Endothelial cell (in vitro differentiated cells): Measurements from ENCODE around the gene FHAD1. TPM values are rescaled to one million over a fixed set of nuclear protein-coding genes. Genes with fewer than 3 reads are reported as not detected.
A peak's percentile ranks its signal among the peaks of the same experiment; 100 is the strongest.

ENCODE experiments used
- DNase-seq: peaks from one replicate; pipeline ENCODE4 v3.0.0; 2021; ENCODE audit warnings: low spot score
- H3K27ac Mint-ChIP-seq: one replicate; pipeline ENCODE4 v1.8.0; 2021; ENCODE audit warnings: mixed read lengths, inconsistent platforms; ENCODE audit not compliant: unreplicated experiment
- H3K27me3 Mint-ChIP-seq: one replicate; pipeline ENCODE4 v1.8.0; 2021; ENCODE audit warnings: mild to moderate bottlenecking, moderate library complexity, mixed read lengths, inconsistent platforms; ENCODE audit not compliant: unreplicated experiment
- H3K36me3 Mint-ChIP-seq: one replicate; pipeline ENCODE4 v1.8.0; 2021; ENCODE audit warnings: mild to moderate bottlenecking, low read depth, mixed read lengths, inconsistent platforms; ENCODE audit not compliant: unreplicated experiment
- H3K4me1 Mint-ChIP-seq: one replicate; pipeline ENCODE4 v1.8.0; 2021; ENCODE audit warnings: mild to moderate bottlenecking, mixed read lengths, inconsistent platforms; ENCODE audit not compliant: unreplicated experiment
- H3K4me3 Mint-ChIP-seq: one replicate; pipeline ENCODE4 v1.8.0; 2021; ENCODE audit warnings: mild to moderate bottlenecking, mixed read lengths, inconsistent platforms; ENCODE audit not compliant: unreplicated experiment
- H3K9me3 Mint-ChIP-seq: one replicate; pipeline ENCODE4 v1.8.0; 2021; ENCODE audit warnings: mixed read lengths, inconsistent platforms; ENCODE audit not compliant: unreplicated experiment
- CTCF ChIP-seq: fragments of 200-600 bp; sonication (generic); IDR thresholded peaks from one replicate; pipeline ENCODE4 v1.5.0; 2021; ENCODE audit warnings: antibody characterized with exemption; ENCODE audit not compliant: unreplicated experiment
- total RNA-seq: library from RNA; stranded (reverse); fragmentation: NEBNext Ultra II Directional; extraction: Animal tissue kit (Norgen Biotek cat#: 25700); gene quantifications from one replicate; pipeline ENCODE4 v1.2.1, GENCODE V29; 2021; ENCODE audit not compliant: unreplicated experiment

The FHAD1 gene
- total RNA-seq, 1 donor from 2014 or later: 2.1 TPM

GRCh38 chr1:15220825-15221431, 26.1 kb upstream of the FHAD1 start:
- TF ChIP-seq CTCF: peak; percentile 18
- H3K27ac Mint-ChIP-seq: no peak overlapping the region
- DNase-seq: no peak
- peaks cover 12% of the 10 kb centered on the region for H3K4me1 Mint-ChIP-seq
- no peaks in the 10 kb centered on the region for H3K9me3 Mint-ChIP-seq
- H3K27me3 Mint-ChIP-seq: peaks cover 9% of the 10 kb centered on the region
- peak overlapping the region; percentile 25 for H3K4me3 Mint-ChIP-seq
- peaks cover 43% of the 10 kb centered on the region for H3K36me3 Mint-ChIP-seq

GRCh38 chr1:15222653-15223303, 24.2 kb upstream of the FHAD1 start:
- H3K27ac Mint-ChIP-seq: no peak overlapping the region
- peaks cover 21% of the 10 kb centered on the region for H3K4me1 Mint-ChIP-seq
- H3K36me3 Mint-ChIP-seq: peaks cover 37% of the 10 kb centered on the region
- TF ChIP-seq CTCF: no peak
- no peaks in the 10 kb centered on the region for H3K9me3 Mint-ChIP-seq
- peaks cover 9% of the 10 kb centered on the region for H3K27me3 Mint-ChIP-seq
- no peak overlapping the region for H3K4me3 Mint-ChIP-seq
- no peak for DNase-seq

GRCh38 chr1:15224259-15224869, 22.7 kb upstream of the FHAD1 start:
- Mint-ChIP-seq H3K27me3 (peaks cover 6% of the 10 kb centered on the region), H3K36me3 (peaks cover 23% of the 10 kb centered on the region), H3K4me3 (no peak overlapping the region), H3K4me1 (peaks cover 21% of the 10 kb centered on the region), H3K9me3 (no peaks in the 10 kb centered on the region), H3K27ac (peak overlapping the region; percentile 42)
- no peak for TF ChIP-seq CTCF
- DNase-seq: no peak

DNA sequence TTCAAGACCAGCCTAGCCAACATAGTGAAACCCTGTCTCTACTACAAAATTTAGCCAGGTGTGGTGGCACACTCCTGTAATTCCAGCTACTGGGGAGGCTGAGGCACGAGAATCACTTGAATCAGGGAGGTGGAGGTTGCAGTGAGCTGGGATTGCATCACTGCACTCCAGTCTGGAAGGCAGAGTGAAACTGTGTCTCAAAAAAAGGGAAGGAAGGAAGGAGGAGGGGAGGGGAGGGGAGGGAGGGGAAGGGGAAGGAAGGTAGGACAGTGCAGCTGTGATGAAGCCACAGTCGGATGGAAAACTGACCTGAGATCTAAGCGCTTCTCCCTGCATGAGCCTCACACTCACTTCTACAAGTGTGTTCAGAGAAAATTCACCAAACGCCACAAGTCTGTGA, 22.0 kb upstream of the FHAD1 start:
- peaks cover 17% of the 10 kb centered on the region for H3K36me3 Mint-ChIP-seq
- H3K4me1 Mint-ChIP-seq: peaks cover 21% of the 10 kb centered on the region
- no peak for DNase-seq
- H3K27ac Mint-ChIP-seq: no peak overlapping the region
- no peak overlapping the region for H3K4me3 Mint-ChIP-seq
- H3K9me3 Mint-ChIP-seq: no peaks in the 10 kb centered on the region
- H3K27me3 Mint-ChIP-seq: peaks cover 3% of the 10 kb centered on the region
- TF ChIP-seq CTCF: no peak

GRCh38 chr1:15225461-15225860, 21.6 kb upstream of the FHAD1 start:
- peaks cover 21% of the 10 kb centered on the region for H3K4me1 Mint-ChIP-seq
- peaks cover 3% of the 10 kb centered on the region for H3K27me3 Mint-ChIP-seq
- H3K27ac Mint-ChIP-seq: no peak overlapping the region

More at GRCh38 chr1:15225461-15225860, 21.6 kb upstream of the FHAD1 start:
- Mint-ChIP-seq H3K36me3 (peaks cover 15% of the 10 kb centered on the region), H3K4me3 (no peak overlapping the region), H3K9me3 (no peaks in the 10 kb centered on the region)
- TF ChIP-seq CTCF: no peak
- DNase-seq: no peak
